ENCODE data around the gene GPA33.

The GPA33 gene, protein sequence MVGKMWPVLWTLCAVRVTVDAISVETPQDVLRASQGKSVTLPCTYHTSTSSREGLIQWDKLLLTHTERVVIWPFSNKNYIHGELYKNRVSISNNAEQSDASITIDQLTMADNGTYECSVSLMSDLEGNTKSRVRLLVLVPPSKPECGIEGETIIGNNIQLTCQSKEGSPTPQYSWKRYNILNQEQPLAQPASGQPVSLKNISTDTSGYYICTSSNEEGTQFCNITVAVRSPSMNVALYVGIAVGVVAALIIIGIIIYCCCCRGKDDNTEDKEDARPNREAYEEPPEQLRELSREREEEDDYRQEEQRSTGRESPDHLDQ

DNA sequence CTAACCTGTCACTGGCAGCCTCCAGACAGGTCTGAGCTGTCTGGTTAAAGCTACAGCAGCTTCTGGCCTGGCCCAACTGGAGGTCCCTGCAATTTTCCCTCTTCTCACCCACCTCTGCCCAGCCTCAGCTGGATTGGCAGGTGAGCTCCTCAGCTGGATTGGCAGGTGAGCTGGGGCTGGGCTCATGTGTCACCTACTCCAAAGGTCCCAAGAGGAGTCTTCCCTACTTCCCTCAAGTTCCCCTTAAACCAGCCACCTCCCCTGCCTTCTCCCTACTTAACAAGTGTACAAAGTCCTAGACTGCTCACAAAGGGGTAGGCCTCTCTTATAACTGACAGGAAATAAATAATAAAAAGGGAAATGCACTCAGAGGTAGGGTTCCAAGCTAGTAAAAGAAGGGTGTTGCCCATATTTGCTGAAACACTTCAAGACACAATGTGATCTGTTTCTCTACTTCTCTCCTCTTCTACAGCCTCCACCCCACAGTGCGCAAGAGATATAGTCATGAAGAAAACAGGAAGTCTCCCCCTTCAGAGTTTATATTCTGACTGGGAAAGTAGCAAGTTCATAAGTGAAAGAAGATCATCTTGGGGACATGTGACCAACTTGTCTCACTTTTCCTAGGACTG lies at the start of gene GPA33:
TSS of gene GPA33 (minus strand) at position 64 of the 629 bp plus-strand sequence. CDS start 90 bp downstream, outside the sequence.
- peak; percentile 57 for DNase-seq

- no peak for DNase-seq
These were observed 48.5 kb upstream of the GPA33 start for GRCh38 chr1:167138703-167139102.

- no peak for DNase-seq
These were observed 47.8 kb upstream of the GPA33 start for GRCh38 chr1:167137793-167138510.

DNA sequence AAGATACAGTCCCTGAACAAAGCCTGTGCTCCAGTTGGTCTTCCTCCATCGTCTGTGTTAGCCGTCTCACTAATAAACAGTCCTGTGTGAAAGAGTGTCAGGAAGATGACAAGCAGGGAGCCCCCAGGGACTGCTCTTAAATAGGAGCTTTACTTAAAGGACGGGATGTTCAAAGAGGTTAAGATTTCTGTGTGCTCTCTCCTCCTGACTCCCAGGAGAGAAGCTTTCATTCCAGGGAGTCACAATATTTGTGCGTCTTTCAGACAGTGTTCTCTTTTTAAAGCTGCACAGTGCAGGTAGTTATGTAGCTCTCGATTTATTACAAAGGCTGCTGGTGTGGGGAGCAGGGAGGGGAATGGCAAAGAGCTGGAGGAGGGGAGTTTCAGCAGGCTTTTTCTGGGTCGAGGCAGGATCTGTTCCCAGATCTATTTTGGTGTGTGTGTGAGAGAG lies 47.2 kb upstream of the GPA33 start:
- no peak for DNase-seq

GRCh38 chr1:167136806-167137205 lies 46.6 kb upstream of the GPA33 start:
- no peak for DNase-seq

DNA sequence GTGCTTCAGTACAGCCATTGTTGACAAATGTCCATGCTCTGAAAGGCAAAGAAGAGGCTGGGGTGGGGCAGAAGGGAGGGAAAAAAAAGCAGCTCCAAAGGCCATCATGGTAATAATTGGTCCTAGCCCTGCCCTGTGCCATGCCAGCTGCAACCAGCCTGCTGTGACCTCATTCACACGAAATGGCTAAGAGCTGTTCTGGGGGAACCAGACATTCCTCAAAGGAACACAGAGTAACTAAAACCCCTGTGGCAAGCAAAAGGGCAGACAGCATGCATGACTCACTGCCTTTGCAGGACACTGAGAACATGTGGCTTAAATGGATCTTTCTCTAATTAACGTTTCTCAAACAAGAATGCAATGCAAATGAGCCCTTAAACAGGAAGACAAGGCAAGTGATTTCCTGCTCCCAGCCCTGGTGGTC lies 46.0 kb upstream of the GPA33 start:
- no peak for DNase-seq

DNA sequence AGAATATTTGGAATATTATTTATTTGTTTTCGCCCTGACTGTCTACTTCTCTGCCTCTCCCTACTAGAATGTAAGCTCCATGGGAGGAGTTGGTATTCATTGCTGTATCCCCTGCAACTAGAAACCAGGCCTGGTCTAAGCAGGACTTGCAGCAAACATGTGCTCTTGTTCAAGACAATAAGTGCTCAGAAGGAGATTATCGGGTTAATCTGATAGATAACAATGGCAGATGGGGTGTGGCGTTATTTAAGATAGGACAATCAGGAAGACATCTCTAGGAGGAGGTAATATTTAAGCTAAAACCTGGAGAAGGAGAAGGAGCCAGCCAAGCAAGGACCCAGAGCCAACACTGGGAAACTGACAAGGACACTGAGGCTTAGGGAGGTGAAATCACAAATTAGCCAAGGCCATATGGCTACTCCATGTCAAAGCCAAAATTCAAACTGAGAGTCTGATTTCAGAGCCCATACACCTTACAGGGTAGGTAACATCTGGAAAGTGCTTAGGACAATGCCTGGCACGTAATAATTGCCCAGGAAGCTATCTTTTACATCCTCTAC lies 45.2 kb upstream of the GPA33 start:
- DNase-seq: no peak

GRCh38 chr1:167132301-167133010 lies 42.3 kb upstream of the GPA33 start:
- DNase-seq: no peak

- no peak for DNase-seq
These were observed 40.8 kb upstream of the GPA33 start for GRCh38 chr1:167130829-167131510.

- DNase-seq: no peak
These were observed 38.4 kb upstream of the GPA33 start for GRCh38 chr1:167128261-167129227.

GRCh38 chr1:167127661-167128060 lies 37.5 kb upstream of the GPA33 start:
- DNase-seq: no peak

GRCh38 chr1:167127236-167127635 lies 37.1 kb upstream of the GPA33 start:
- DNase-seq: no peak

DNA sequence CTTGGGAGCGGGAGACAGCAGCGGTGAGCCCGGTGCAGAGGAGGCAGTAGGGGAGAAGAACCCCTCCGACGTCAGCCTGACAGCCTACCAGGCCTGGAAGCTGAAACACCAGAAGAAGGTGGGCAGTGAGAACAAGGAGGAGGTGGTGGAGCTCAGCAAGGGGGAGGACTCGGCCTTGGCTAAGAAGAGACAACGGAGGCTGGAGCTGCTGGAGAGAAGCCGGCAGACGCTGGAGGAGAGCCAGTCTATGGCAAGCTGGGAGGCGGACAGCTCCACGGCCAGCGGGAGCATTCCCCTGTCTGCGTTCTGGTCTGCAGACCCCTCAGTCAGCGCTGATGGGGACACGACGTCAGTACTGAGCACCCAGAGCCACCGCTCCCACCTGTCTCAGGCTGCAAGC lies 36.6 kb upstream of the GPA33 start:
- DNase-seq: no peak

DNA sequence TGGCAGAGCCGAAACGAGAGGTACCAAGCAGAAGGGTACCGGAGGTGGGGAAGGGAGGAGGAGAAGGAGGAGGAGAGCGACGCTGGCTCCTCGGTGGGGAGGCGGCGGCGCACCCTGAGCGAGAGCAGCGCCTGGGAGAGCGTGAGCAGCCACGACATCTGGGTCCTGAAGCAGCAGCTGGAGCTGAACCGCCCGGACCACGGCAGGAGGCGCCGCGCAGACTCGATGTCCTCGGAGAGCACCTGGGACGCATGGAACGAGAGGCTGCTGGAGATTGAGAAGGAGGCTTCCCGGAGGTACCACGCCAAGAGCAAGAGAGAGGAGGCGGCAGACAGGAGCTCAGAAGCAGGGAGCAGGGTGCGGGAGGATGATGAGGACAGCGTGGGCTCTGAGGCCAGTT lies 36.1 kb upstream of the GPA33 start:
- DNase-seq: no peak

GRCh38 chr1:167122568-167122967 lies 32.4 kb upstream of the GPA33 start:
- DNase-seq: no peak

DNA sequence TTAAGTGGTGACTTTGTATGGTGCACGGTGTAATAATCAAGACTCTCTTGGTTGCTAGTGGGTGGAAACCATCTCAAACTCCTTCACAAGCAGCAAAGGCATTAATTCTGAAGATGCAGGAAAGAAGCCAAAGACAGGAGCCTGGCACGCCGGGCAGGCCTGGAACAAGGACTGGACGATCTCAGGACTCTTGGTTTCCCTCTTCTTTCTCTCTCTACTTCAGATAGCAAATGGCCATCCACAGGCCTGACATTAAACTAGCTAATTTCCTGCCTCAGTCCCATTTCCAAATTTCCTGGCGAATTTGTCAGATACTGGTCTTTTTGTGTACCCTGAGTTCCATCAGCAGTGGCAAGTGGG lies 31.9 kb upstream of the GPA33 start:
- no peak for DNase-seq

DNA sequence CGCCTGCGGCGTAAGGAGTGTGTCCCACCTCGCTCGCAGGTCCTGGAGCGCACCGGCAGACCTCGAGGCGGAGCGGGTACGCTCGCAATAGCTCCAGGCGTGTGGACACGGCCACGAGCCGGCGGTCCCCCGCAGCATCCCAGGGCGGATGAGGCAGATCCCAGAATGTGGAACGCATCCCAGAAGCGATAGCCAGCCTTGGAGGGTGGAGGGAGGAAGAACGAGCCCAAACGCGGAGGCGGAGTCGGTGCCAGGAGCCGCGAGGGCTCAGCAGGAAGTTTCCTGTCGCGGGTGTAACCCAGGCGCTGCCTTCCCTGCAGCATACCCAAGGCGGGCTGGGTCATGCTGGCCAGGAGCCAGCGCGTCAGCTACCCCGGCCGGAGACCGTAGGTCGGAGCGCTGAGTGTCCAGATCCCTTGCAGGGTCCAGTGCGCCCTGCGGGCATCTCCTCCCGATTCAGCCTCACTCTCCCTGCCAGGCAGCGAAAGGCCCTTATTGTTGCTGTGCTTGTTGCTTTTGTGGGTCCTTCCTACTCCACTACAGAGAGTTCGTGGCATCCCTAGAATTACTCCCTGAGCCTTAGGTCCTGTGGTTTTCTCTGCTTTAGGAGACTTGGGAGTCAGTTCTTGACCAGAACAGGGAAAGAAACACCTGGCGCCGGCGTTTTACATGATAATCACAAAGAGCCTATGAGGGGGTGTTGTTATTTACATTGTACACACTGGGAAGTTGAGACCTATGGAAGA lies 31.4 kb upstream of the GPA33 start:
- DNase-seq: peak; percentile 16

GRCh38 chr1:167120899-167121298 lies 30.7 kb upstream of the GPA33 start:
- DNase-seq: no peak

DNA sequence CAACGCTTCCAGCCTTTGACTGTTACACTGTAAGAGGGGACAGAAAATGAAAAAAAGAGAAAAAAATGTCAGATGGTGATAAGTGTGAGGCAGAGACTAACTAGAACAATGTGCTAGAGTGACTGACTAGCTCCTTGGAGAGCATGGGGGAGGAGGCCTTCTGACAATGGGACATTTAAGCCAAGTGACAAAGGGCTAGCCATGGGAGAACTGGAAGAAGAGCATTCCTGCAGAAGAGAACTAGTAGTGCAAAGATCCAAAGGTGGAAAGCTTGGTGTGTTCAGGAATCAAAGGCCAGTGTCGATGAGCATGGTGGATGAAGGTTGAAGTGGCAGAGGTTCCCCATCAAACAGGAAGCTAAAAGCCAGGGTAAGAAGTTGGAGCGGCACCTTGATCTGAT lies 29.5 kb upstream of the GPA33 start:
- DNase-seq: no peak

GRCh38 chr1:167118188-167118587 lies 28.0 kb upstream of the GPA33 start:
- DNase-seq: no peak

Measured in CD4-positive, alpha-beta T cell treated with Interleukin-10 for 1 hour (primary cell).